Embryonic facial prominence (tissue), 1 donor: Measurements from ENCODE around the gene FNDC10.
"Not testable (repeated sequence)": the region's sequence is repeated elsewhere in the genome, so short reads cannot be mapped to it uniquely, and the experiment has no call there.

Source experiments
- DNase-seq: peaks from one replicate; pipeline ENCODE4 v3.0.0-alpha.2; 2016; ENCODE audit errors: extremely low spot score

The FNDC10 gene

GRCh38 chr1:1567891-1568291 is 32.0 kb downstream of the FNDC10 start:
- DNase-seq = no peak

DNA sequence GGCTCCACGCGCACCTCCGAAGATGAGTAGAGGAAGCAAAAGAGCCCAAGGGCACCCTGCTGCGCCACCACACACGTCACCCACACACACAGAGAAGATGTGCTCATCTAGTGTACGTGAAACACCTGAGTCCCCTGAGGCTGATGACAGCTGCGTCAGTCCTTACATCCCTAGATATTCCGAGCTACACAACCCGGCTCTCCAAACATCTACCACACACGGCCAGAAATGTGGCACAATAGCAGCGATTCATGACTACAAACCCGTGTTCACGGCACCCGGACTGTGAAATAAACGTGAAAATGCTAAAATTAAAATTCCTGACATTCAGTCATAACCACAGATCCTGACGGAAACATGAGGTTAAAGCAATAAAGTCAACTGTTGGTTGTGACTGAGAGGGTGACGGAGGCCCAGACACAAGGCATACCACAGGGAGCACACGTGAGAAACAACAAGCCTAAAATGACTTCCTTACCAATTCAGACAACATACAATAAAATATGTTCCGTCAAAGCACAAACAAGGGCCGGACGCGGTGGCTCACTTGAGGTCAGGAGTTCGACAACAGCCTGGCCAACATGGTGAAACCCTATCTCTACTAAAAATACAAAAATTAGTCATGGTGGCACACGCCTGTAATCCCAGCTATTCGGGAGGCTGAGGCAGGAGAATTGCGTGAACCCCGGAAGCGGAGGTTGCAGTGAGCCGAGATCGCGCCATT is 32.6 kb downstream of the FNDC10 start:
- no peak for DNase-seq

DNA sequence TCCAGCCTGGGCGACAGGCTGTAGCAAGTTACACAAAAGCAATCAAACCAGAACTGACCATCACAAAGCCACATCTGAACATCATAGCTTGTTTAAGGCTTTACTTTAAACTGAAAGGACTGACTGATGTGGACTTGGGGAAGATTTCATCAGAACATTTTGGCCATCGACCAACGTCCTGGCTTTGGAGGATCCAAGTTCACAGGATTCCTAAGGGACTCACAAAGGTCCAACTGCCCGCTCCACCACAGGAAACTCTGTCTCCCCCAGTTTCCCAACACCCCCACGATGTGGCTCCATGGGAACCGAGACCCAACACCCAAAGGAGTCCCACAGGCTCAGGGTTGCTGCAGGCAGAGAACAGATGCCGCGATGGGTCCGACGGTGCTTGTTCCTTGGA is 34.6 kb downstream of the FNDC10 start:
- DNase-seq = no peak

DNA sequence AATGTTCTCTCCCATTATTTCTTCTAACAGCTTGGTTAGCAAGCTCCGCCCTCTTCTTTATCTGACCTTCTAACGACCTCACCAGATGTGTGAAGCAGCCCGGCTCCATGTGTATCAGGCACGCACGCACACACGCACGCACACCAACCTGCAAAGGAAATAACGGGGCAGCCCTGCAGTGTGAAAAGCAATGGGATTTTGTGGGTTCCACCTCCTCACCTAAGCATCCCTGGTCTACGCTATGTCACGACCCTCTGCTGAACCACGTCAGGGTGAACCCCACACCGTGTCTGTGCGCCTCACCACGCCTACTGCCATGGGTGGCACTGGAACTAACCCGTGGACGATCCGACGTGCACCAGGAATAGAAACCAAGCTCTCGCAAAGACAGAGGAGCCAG is 35.7 kb downstream of the FNDC10 start:
- DNase-seq = no peak

DNA sequence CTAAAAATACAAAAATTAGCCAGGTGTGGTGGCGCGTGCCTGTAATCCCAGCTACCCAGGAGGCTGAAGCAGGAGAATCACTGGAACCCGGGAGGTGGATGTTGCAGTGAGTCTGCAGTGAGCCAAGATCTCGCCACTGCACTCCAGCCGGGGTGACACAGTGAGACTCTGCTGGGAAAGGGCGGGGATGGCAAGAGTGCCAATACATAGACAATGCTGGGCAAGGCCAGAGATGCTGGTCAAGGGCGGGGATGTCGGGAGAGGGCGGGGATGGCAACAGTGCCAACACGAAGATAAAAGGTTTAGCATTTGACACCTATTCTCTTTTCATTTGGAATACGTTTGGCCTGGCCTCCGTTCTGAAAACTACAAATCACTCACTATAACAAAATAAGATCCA is 36.2 kb downstream of the FNDC10 start:
- no peak for DNase-seq

DNA sequence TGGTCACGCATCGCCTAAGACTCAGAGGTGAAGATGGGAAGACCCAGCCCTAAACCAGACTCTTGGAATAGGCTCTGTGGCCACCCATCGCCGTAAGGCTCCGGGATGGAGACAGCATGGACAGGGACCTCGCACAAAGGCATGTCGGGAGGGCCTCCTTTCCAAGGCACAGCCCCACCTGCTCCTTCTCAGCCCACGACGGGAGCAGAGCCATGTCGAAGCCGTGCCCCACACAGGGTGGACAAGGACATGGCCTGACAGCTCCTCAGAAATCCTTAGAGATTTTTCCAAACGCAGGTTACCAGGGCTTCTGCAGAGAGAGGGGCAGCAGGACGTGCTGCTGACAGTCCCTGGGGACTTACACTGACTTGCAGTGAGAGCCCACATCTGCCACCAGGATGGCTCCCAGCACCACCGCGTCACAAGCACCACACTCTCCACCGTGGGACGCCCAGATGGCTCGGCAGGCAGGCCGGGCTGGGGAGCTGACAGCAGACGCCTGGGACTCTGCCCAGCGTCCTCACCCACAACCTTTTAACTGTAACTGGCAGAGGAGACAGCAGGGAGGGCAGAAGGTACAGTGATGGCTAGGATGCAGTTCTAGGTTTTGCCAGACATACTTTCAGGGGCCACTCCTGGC is 37.3 kb downstream of the FNDC10 start:
- DNase-seq = no peak

DNA sequence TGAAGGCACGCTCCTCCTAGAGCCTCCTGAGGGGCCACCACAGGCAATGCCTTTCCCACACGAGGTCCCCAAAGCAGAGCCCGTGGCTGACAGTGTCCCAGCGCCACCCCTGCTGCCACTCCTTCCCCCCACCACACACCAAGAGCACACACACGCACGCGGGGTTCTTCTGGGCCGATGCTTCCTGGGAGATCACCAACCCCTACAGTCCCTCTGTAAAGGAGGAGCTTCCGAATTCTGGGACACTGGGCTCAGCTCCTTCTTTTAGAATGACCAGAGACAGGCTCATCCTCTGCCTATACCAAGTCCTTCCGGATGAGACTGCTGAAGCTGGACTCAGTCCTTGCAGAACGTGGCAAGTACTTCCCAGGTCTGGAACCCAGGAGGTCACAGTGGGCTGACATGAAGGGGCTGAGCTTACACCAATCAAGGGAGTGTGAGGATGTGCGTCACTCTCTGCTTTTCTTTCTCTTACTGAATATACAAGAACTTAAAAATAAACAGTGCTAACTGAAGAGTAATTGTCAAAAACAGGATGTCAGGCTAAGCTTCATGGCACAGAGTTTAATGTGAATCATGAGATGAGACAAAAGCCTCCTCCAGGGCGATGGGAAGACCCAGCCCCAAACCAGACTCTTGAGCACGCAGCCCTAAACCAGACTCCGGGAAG is 38.0 kb downstream of the FNDC10 start:
- no peak for DNase-seq

DNA sequence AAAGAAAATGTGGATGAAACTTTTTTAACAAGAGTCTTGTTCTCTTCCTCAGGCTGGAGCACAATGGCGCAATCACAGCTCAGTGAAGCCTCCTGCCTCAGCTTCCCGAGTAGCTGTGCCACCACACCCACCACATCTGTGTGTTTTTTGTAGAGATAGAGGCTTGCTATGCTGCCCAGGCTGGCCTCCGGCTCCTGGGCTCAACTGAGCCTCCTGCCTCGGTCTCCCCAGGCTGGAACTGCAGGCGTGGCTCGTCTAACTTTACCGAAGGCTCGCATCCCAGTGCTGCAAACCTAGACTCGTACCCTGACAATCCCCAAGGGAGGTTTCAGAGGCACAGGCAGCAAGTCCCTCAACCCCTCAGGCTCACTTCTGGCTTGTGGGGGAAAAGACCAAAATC is 39.8 kb downstream of the FNDC10 start:
- no peak for DNase-seq

GRCh38 chr1:1559066-1559465 is 40.9 kb downstream of the FNDC10 start:
- no peak for DNase-seq

- DNase-seq = no peak
Observed at GRCh38 chr1:1558591-1558990, 41.3 kb downstream of the FNDC10 start.

GRCh38 chr1:1557688-1558087 is 42.2 kb downstream of the FNDC10 start:
- not testable (repeated sequence) for DNase-seq

- not testable (repeated sequence) for DNase-seq
Observed at GRCh38 chr1:1556961-1557360, 43.0 kb downstream of the FNDC10 start.

- no peak for DNase-seq
Observed at GRCh38 chr1:1556505-1556904, 43.4 kb downstream of the FNDC10 start.

- DNase-seq = no peak
Observed at GRCh38 chr1:1554926-1555915, 44.7 kb downstream of the FNDC10 start.

- DNase-seq = no peak
Observed at GRCh38 chr1:1554550-1554925, 45.4 kb downstream of the FNDC10 start.

GRCh38 chr1:1553821-1554494 is 46.0 kb downstream of the FNDC10 start:
- DNase-seq = no peak

DNA sequence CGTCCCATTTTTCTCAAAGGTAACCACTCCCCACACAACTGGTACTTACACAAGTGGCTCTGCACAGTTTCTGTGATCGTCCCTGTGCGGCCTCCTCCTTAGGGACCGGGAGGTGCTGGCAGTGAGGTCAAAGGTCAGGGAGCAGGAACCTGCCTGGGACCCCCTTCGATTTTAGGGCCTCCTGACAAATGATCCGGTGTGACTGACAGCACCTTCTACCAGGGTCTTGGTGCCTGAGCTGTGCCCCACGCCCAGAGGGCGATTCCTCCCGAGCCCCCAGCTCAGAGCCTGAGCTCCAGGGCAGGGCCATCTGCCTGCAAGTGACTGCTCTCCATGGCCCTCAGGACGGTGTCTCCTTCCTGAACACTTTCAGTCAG is 47.7 kb downstream of the FNDC10 start:
- no peak for DNase-seq

GRCh38 chr1:1551524-1552262 is 48.2 kb downstream of the FNDC10 start:
- DNase-seq = no peak

DNA sequence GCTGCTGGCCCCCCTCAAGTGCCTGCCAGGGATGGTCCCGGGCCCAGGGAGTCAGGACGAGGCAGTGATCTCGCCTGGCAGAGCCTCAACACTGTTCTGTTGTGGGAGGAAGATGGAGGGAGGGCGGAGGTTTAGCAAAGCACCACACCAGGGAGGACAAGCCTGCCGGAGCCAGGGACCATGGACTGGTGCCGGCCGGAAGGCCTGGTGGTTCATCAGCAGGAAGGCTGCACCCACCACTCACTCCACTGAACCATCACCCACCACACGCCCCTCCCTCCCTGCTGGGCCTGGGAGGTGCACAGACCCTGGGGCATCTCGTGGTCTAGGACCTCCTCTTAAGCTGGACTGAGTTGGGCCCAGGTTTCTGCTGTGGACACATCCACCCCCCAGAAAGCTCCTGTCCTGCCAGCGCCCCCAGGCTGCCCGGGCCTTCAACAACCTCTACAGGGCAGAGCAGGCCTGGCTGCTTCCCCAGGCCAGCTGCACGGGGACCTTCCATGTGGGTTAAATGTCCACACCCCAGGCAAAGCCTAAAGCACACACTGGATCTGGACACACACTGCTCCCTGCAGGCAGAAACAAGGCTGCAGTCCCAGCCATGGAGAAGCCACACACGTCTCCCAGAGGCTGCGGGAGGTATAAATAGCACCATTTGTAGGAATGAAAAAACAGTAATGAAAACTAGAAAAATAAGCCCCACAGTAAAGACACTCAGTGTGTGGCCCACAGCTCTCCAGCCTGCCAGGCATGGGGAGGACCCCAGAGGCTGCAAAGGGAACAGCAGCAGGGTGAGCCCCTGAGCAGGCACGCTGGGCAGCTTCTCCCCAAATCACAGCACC is 49.1 kb downstream of the FNDC10 start:
- no peak for DNase-seq

GRCh38 chr1:1550087-1550486 is 49.8 kb downstream of the FNDC10 start:
- DNase-seq = no peak
